GM06990 (cell line): ENCODE measurements around the gene PTPN3.

Experiments
- DNase-seq: peaks from one replicate; pipeline ENCODE4 v3.0.0-alpha.2; 2011; ENCODE audit not compliant: insufficient read length; ENCODE audit errors: extremely low read depth
- H3K27me3 ChIP-seq: replicated peaks from 2 replicates; pipeline ENCODE4 v1.6.0; 2011; ENCODE audit warnings: low read length; ENCODE audit not compliant: control insufficient read depth, insufficient read depth
- H3K36me3 ChIP-seq: 2 replicates; pipeline ENCODE4 v1.5.1; 2011; ENCODE audit warnings: low read length; ENCODE audit not compliant: control insufficient read depth, insufficient read depth
- H3K4me3 ChIP-seq: replicated peaks from 2 replicates; pipeline ENCODE4 v1.5.1; 2011; ENCODE audit warnings: low read depth, mild to moderate bottlenecking, control low read depth, low read length
- TF ChIP-seq, protein P1 (sequence below): IDR thresholded peaks from 2 replicates; pipeline ENCODE4 v1.5.1; 2011; ENCODE audit warnings: low read length, control low read depth, mild to moderate bottlenecking, inconsistent platforms; ENCODE audit not compliant: insufficient read depth, poor library complexity, severe bottlenecking

The PTPN3 gene

DNA sequence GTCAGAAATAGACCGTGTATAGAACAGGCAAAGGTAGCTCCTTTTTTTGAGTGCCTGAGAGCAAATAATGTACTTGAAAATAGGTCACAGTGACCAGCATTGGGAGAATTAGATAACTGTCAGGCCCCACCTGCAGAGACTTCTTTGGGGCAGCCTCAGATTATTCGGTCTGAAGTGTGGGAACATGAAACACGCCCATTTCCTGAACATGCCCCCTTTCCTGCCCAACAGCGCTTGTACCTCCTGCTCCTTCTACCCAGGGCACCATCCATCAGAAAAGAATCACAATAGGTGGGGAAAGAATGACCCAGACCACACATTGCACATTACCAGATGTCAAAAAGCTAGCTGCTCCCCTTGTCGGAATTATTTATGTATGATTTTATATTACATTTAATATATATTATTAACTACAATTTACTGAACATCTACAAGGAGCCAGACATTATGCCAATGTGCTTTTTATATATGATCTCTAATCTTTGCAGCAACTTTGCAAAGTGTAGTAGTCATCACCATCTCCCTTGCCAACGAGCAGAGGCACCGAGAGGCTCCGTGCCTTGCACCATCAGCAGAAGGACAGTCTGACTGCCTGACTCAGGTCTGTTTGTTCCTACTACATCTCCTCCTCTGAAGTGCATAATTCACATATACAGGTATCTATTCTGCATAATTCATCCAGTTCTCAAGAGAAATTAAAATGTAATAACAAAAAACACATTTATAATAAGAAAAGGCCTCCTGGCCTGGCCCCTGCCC lies 39.5 kb downstream of the PTPN3 start:
- no peaks in the 10 kb centered on the region for H3K27me3 ChIP-seq
- TF ChIP-seq, protein P1, sequence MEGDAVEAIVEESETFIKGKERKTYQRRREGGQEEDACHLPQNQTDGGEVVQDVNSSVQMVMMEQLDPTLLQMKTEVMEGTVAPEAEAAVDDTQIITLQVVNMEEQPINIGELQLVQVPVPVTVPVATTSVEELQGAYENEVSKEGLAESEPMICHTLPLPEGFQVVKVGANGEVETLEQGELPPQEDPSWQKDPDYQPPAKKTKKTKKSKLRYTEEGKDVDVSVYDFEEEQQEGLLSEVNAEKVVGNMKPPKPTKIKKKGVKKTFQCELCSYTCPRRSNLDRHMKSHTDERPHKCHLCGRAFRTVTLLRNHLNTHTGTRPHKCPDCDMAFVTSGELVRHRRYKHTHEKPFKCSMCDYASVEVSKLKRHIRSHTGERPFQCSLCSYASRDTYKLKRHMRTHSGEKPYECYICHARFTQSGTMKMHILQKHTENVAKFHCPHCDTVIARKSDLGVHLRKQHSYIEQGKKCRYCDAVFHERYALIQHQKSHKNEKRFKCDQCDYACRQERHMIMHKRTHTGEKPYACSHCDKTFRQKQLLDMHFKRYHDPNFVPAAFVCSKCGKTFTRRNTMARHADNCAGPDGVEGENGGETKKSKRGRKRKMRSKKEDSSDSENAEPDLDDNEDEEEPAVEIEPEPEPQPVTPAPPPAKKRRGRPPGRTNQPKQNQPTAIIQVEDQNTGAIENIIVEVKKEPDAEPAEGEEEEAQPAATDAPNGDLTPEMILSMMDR, result no peak
- DNase-seq, result no peak
- H3K36me3 ChIP-seq, result no peaks in the 10 kb centered on the region
- no peak overlapping the region for H3K4me3 ChIP-seq

DNA sequence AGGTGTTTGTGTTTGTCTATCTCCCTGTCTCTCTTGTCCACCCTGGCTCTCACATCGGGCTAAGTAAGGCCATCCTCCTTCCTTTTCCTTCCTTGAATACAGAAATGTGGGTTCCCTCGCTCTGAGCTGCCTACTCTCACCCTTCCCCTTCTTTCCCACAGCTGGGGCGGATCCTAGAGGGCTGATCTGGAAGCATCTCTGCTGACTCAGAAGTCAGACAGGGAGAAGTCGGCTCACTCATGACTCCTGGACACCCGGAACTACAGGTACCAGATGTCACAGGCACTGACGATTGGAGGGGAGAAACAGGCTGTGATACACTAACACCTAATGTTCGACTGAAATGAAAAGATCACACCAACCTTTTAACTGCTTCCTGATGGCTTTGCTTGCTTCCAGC lies 41.3 kb downstream of the PTPN3 start:
- DNase-seq, result no peak
- Histone ChIP-seq H3K4me3 (no peak overlapping the region), H3K36me3 (no peaks in the 10 kb centered on the region), H3K27me3 (no peaks in the 10 kb centered on the region)
- TF ChIP-seq, protein P1, result no peak

DNA sequence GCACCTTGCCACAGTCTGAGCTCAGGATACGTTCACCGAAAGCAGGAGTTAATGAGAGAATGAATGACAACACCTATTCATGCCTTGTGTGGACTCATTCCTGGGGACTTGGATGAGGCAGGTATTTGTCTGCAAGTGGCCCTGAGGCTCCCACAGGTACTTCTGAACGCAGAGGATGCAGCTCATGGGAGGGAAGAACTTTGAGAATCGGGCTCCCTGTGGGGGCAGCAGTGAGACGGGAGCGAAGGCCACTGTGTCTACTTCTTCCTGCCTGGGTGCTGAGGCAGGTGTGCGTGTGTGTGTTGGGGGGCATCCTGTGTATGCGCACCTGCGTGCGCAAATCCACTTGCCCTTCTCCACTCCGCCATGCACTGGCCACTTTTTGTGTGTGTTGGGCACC lies 42.2 kb downstream of the PTPN3 start:
- TF ChIP-seq, protein P1, result peak; percentile 54
- no peak for DNase-seq
- Histone ChIP-seq H3K4me3 (no peak overlapping the region), H3K36me3 (no peaks in the 10 kb centered on the region), H3K27me3 (no peaks in the 10 kb centered on the region)

DNA sequence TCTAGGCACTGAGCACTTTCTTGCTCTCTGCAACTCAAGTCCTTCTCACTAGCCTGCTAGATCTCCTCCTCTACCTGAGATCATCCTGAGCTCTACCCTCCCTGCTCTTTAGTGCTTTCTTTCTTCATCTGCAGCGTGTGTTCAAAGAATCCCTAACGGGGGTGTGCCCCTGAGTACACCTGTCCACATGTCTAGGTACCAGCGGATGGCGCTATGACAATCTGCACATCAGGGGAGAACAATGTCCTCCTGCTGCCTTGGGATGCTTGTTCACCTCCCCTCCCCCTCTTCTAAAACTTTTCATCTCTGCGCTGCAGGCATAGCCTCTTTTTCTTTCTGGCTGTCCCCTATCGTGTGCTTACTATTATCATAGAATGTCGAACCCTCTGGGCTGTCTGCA lies 42.7 kb downstream of the PTPN3 start:
- no peaks in the 10 kb centered on the region for H3K36me3 ChIP-seq
- no peak overlapping the region for H3K4me3 ChIP-seq
- TF ChIP-seq, protein P1, result no peak
- DNase-seq, result no peak
- H3K27me3 ChIP-seq, result no peaks in the 10 kb centered on the region

DNA sequence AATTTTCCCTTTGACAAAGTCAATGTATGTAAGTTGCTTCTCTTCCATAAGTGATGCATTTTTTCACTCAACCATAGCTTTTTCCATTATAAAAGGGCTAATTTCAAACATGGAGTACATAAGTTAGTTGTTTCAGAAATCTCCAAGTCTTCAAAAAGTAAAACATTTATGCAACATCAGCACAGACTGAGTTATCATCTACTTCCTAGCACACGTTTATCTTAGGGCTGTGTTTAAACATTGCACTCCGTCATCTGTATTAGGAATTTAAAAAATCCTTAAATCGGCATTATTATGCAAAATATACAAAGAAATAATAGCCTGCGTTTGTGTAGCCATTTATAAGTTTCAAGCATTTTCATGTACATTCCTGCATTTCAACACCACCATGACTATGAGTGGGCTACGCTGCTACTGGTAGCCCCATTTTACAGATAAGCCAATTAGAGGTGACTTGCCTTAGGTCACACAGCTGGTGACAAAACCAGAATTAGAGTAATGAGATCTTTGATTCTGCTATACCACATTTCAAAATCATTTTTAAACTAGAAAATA lies 43.4 kb downstream of the PTPN3 start:
- Histone ChIP-seq H3K36me3 (no peaks in the 10 kb centered on the region), H3K27me3 (no peaks in the 10 kb centered on the region), H3K4me3 (no peak overlapping the region)
- DNase-seq, result no peak
- TF ChIP-seq, protein P1, result no peak

DNA sequence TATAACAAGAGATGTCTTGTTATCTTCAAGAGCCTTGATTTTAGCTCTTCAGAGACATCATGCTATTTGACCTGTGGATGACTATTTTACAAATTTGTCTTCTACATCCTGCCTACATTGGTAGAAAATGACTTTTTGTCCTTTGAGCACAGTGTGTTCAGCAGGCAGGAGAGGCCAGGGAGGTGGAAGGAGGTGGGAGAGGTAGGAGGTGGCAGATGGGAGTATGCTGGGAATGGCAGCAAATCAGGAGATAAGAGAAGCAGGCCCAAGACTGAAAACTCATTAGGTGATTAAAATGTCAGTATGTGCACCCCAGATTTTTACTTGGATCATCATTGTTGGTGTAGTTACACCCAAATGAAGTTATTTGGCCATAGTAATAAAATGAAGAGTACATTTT lies 44.1 kb downstream of the PTPN3 start:
- Histone ChIP-seq H3K36me3 (no peaks in the 10 kb centered on the region), H3K27me3 (no peaks in the 10 kb centered on the region), H3K4me3 (no peak overlapping the region)
- TF ChIP-seq, protein P1, result no peak
- no peak for DNase-seq
